ENCODE measurements around the gene ANKRD44.

GRCh38 chr2:197161774-197162173 lies 148.8 kb downstream of the ANKRD44 start:
- TF ChIP-seq GATA3 (IDR thresholded peaks at IDR 0.05; ENCODE audit: low read depth, low read length) (no peak), GATA2 (IDR thresholded peaks at IDR 0.05; ENCODE audit: low read depth, low read length) (no peak)
